GM12878 (cell line): ENCODE data around the gene TSKU. TPM values are rescaled to one million over a fixed set of nuclear protein-coding genes. Genes with fewer than 3 reads are reported as not detected.

ENCODE experiments used
- ATAC-seq: fragments of 200-7000 bp; cut with Tn5 transposase; 3 replicates; pipeline ENCODE4 v1.9.1; 2020; ENCODE audit warnings: mild to moderate bottlenecking, moderate library complexity
- BruUV-seq: library from RNA; stranded (reverse); fragments of 400-500 nt; replicated peaks from 2 replicates; lab custom pipeline; 2021; lab: Mats Ljungman, UMichigan
- CTCF ChIA-PET: fragments of 300-600 bp; sonication (Branson Sonifier 250); formaldehyde crosslinking; extraction: SDS; loops from one replicate; lab custom pipeline; 2021; ENCODE audit warnings: inconsistent platforms; lab: Yijun Ruan, JAX
- POLR2A ChIA-PET: fragments of 350-600 bp; formaldehyde crosslinking; extraction: SDS; loops from one replicate; lab custom pipeline; 2021; ENCODE audit warnings: inconsistent platforms; lab: Charles Lee
- RAD21 ChIA-PET: fragments of 300-600 bp; sonication (Branson Sonifier 250); formaldehyde crosslinking; loops from one replicate; lab custom pipeline; 2023; ENCODE audit warnings: antibody characterized with exemption; ENCODE audit not compliant: unreplicated experiment; lab: Charles Lee
- SMC1A ChIA-PET: fragments of 300-600 bp; sonication (Branson Sonifier 250); formaldehyde crosslinking; loops from one replicate; lab custom pipeline; 2023; ENCODE audit not compliant: unreplicated experiment, uncharacterized antibody; lab: Charles Lee
- DNase-seq: peaks from one replicate; pipeline ENCODE4 v3.0.0-alpha.2; 2011; ENCODE audit warnings: low read depth, low spot score
- FAIRE-seq: peaks from 3 replicates; lab custom pipeline; 2011; peaks lifted over from hg19 to GRCh38; lab: Jason Lieb, UNC
- H2AFZ ChIP-seq: 2 replicates; pipeline ENCODE4 v1.6.0; 2011; ENCODE audit warnings: low read depth, low read length, control low read depth; ENCODE audit not compliant: control insufficient read depth
- H3K27ac ChIP-seq: 2 replicates; pipeline ENCODE4 v1.5.1; 2011; ENCODE audit warnings: control low read depth; ENCODE audit not compliant: control insufficient read depth, insufficient read depth
- H3K27me3 ChIP-seq, 2 experiments: replicated peaks in 1 of 2; 2 replicates each; pipeline versions ENCODE4 v1.6.0 to v1.6.1; 2011; ENCODE audit warnings: low read length in 1 of 2; ENCODE audit not compliant: control insufficient read depth in 2 of 2, insufficient read depth in 2 of 2
- H3K36me3 ChIP-seq, 2 experiments: 2 replicates each; pipeline ENCODE4 v1.5.1; 2011; ENCODE audit warnings: low read length in 1 of 2; ENCODE audit not compliant: control insufficient read depth in 2 of 2, insufficient read depth in 2 of 2
- H3K4me1 ChIP-seq: 2 replicates; pipeline ENCODE4 v1.6.1; 2011; ENCODE audit warnings: mild to moderate bottlenecking, low read length, moderate library complexity, mixed read lengths; ENCODE audit not compliant: control insufficient read depth, insufficient read depth
- H3K4me2 ChIP-seq: 2 replicates; pipeline ENCODE4 v1.6.0; 2011; ENCODE audit warnings: control low read depth; ENCODE audit not compliant: control insufficient read depth, insufficient read depth
- H3K4me3 ChIP-seq: fragments of 200-600 bp; sonication (generic); 2 replicates; pipeline ENCODE4 v1.5.1; 2016
- H3K79me2 ChIP-seq: 2 replicates; pipeline ENCODE4 v1.6.0; 2011; ENCODE audit warnings: low read length; ENCODE audit not compliant: control insufficient read depth, insufficient read depth
- H3K9ac ChIP-seq: 2 replicates; pipeline ENCODE4 v1.8.0; 2011; ENCODE audit warnings: low read length, control low read depth, mixed read lengths; ENCODE audit not compliant: control insufficient read depth, insufficient read depth
- H3K9me3 ChIP-seq: replicated peaks from 3 replicates; pipeline ENCODE4 v1.5.1; 2011; ENCODE audit warnings: mild to moderate bottlenecking, low read length; ENCODE audit not compliant: control insufficient read depth, insufficient read depth
- H4K20me1 ChIP-seq: 2 replicates; pipeline ENCODE4 v1.6.0; 2011; ENCODE audit not compliant: control insufficient read depth, insufficient read depth
- ATF7 ChIP-seq: fragments of 450-650 bp; IDR thresholded peaks from 2 replicates; pipeline ENCODE4 v1.6.1; 2016; ENCODE audit warnings: low read depth, mild to moderate bottlenecking
- IRF4 ChIP-seq: IDR thresholded peaks from 2 replicates; pipeline ENCODE4 v1.6.1; 2011; ENCODE audit warnings: low read depth, low read length
- KAT2A ChIP-seq: conservative IDR thresholded peaks from 2 replicates; pipeline ENCODE4 v1.6.1; 2011; ENCODE audit warnings: low read depth, low read length; ENCODE audit not compliant: control insufficient read depth
- POLR2AphosphoS5 ChIP-seq: IDR thresholded peaks from 2 replicates; pipeline ENCODE4 v1.6.1; 2011; ENCODE audit warnings: mild to moderate bottlenecking, low read length, inconsistent platforms
- SP1 ChIP-seq: IDR thresholded peaks from one replicate; pipeline ENCODE4 v1.6.1; 2011; ENCODE audit warnings: low read depth, low read length
- SREBF2 ChIP-seq: IDR thresholded peaks from 2 replicates; pipeline ENCODE4 v1.6.1; 2012; ENCODE audit warnings: mild to moderate bottlenecking, low read length
- WRNIP1 ChIP-seq: IDR thresholded peaks from 2 replicates; pipeline ENCODE4 v1.6.1; 2011; ENCODE audit warnings: low read depth, low read length, improper control_type of control experiment, borderline replicate concordance
- YBX1 ChIP-seq: fragments of 450-650 bp; IDR thresholded peaks from 2 replicates; pipeline ENCODE4 v1.6.1; 2016; ENCODE audit warnings: antibody characterized with exemption
- WGBS: methylation state at CpG from one replicate; pipeline ENCODE4 v1.1.6; 2016; ENCODE audit warnings: low lambda C conversion rate; ENCODE audit not compliant: insufficient replicate concordance, insufficient coverage; ENCODE audit errors: missing lambda C conversion rate; 5-methylcytosine and 5-hydroxymethylcytosine counted together
- in situ Hi-C: fragments of 300-500 bp; cut with MboI; formaldehyde crosslinking; loops from 9 replicates; pipeline ENCODE4 v1.14.3; 2018; ENCODE audit warnings: mixed read lengths
- intact Hi-C: fragments of 100-400 bp; cut with micrococcal nuclease; formaldehyde crosslinking; loops from one replicate; pipeline ENCODE4 v1.14.2; 2022; ENCODE audit not compliant: unreplicated experiment
- polyA plus RNA-seq, 11 experiments: library from polyadenylated mRNA; depleted of rRNA in 4 of 11; unstranded in 6 of 11; stranded (reverse) in 5 of 11; fragments of >200 nt; fragmentation: Nextera tagmentation in 4 of 11; fragmentation: Illumina TruSeq in 1 of 11; extraction: Ambion mirVana in 4 of 11; extraction: Trizol in 1 of 11; gene quantifications; 1 replicate in 1 of 11; 2 replicates in 10 of 11; pipeline versions ENCODE4 v1.2.1 to v1.2.3, GENCODE V29; 2011 to 2016; ENCODE audit warnings: inconsistent platforms in 2 of 11, missing spikeins in 2 of 11, low read depth in 1 of 11
- total RNA-seq, 4 experiments: library from RNA; depleted of rRNA in 3 of 4; stranded (reverse); fragments of >200 nt in 3 of 4; fragmentation: Illumina TruSeq in 1 of 4; extraction: Trizol in 1 of 4; gene quantifications; 2 replicates each; pipeline versions ENCODE4 v1.2.1 to v1.2.3, GENCODE V29; 2013 to 2021
- TF ChIP-seq, protein P1 (sequence below): IDR thresholded peaks from 2 replicates; pipeline ENCODE4 v1.6.1; 2011; ENCODE audit warnings: borderline replicate concordance, low read depth, mild to moderate bottlenecking, moderate library complexity, low read length; ENCODE audit not compliant: insufficient read depth, poor library complexity, severe bottlenecking
- TF ChIP-seq, protein P2 (sequence below), 3 experiments: IDR thresholded peaks in 2 of 3; conservative IDR thresholded peaks in 1 of 3; 2 replicates each; pipeline ENCODE4 v1.5.1; 2011; ENCODE audit warnings: low read depth in 3 of 3, low read length in 3 of 3, mild to moderate bottlenecking in 3 of 3, control low read depth in 2 of 3, moderate library complexity in 2 of 3, inconsistent platforms in 1 of 3, mixed read lengths in 1 of 3; ENCODE audit not compliant: control insufficient read depth in 2 of 3, insufficient read depth in 1 of 3; ENCODE audit errors: extremely low read depth in 1 of 3
- TF ChIP-seq, protein P3 (sequence below): fragments of 450-650 bp; IDR thresholded peaks from 2 replicates; pipeline ENCODE4 v1.6.1; 2017; ENCODE audit warnings: mild to moderate bottlenecking, low read depth, inconsistent platforms; ENCODE audit not compliant: poor library complexity, severe bottlenecking
- TF ChIP-seq, protein P4 (sequence below): fragments of 150-350 bp; IDR thresholded peaks from 2 replicates; pipeline ENCODE4 v1.6.1; 2016; ENCODE audit warnings: low read depth, low read length

Gene TSKU
- total and polyA plus RNA-seq, 10 of the 15 experiments (the other 5 are each of a cell fraction or from before 2014, with no cell fraction given): 0.04 to 1.5 (median 0.62) TPM

DNA sequence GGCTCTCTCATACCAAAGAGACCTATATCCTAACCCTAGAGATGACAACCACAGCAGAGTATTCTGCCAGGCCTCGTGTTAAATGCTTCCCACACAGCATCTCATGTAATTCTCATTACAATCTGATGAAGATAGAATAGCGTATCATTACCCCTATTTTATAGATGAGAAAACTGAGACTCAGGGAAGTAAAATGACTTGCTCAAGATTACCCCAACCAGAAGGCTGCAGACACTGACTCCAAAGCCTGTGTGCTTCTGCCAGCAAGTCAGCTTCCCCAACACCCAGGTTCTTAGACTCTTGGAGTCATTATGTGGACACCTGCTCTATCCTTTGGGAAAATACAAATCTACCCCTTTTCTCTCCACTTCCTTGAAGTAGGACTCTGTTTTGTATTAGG, 23.6 kb upstream of the TSKU start:
- RAD21 ChIA-PET: no interaction called here
- TF ChIP-seq, protein P1, sequence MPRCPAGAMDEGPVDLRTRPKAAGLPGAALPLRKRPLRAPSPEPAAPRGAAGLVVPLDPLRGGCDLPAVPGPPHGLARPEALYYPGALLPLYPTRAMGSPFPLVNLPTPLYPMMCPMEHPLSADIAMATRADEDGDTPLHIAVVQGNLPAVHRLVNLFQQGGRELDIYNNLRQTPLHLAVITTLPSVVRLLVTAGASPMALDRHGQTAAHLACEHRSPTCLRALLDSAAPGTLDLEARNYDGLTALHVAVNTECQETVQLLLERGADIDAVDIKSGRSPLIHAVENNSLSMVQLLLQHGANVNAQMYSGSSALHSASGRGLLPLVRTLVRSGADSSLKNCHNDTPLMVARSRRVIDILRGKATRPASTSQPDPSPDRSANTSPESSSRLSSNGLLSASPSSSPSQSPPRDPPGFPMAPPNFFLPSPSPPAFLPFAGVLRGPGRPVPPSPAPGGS: no peak
- TF ChIP-seq YBX1 (no peak), KAT2A (no peak), WRNIP1 (no peak), ATF7 (no peak), SP1 (no peak), IRF4 (no peak), POLR2AphosphoS5 (no peak), SREBF2 (no peak)
- TF ChIP-seq, protein P2, sequence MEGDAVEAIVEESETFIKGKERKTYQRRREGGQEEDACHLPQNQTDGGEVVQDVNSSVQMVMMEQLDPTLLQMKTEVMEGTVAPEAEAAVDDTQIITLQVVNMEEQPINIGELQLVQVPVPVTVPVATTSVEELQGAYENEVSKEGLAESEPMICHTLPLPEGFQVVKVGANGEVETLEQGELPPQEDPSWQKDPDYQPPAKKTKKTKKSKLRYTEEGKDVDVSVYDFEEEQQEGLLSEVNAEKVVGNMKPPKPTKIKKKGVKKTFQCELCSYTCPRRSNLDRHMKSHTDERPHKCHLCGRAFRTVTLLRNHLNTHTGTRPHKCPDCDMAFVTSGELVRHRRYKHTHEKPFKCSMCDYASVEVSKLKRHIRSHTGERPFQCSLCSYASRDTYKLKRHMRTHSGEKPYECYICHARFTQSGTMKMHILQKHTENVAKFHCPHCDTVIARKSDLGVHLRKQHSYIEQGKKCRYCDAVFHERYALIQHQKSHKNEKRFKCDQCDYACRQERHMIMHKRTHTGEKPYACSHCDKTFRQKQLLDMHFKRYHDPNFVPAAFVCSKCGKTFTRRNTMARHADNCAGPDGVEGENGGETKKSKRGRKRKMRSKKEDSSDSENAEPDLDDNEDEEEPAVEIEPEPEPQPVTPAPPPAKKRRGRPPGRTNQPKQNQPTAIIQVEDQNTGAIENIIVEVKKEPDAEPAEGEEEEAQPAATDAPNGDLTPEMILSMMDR (IDR thresholded peaks at IDR 0.05 in 2 of 3, conservative IDR thresholded peaks at IDR 0.05 in 1 of 3; ENCODE audit: control insufficient read depth in 2 of 3, extremely low read depth in 1 of 3, insufficient read depth in 1 of 3, low read depth in 3 of 3, low read length in 3 of 3): no peak
- TF ChIP-seq, protein P3, sequence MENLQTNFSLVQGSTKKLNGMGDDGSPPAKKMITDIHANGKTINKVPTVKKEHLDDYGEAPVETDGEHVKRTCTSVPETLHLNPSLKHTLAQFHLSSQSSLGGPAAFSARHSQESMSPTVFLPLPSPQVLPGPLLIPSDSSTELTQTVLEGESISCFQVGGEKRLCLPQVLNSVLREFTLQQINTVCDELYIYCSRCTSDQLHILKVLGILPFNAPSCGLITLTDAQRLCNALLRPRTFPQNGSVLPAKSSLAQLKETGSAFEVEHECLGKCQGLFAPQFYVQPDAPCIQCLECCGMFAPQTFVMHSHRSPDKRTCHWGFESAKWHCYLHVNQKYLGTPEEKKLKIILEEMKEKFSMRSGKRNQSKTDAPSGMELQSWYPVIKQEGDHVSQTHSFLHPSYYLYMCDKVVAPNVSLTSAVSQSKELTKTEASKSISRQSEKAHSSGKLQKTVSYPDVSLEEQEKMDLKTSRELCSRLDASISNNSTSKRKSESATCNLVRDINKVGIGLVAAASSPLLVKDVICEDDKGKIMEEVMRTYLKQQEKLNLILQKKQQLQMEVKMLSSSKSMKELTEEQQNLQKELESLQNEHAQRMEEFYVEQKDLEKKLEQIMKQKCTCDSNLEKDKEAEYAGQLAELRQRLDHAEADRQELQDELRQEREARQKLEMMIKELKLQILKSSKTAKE: no peak
- TF ChIP-seq, protein P4, sequence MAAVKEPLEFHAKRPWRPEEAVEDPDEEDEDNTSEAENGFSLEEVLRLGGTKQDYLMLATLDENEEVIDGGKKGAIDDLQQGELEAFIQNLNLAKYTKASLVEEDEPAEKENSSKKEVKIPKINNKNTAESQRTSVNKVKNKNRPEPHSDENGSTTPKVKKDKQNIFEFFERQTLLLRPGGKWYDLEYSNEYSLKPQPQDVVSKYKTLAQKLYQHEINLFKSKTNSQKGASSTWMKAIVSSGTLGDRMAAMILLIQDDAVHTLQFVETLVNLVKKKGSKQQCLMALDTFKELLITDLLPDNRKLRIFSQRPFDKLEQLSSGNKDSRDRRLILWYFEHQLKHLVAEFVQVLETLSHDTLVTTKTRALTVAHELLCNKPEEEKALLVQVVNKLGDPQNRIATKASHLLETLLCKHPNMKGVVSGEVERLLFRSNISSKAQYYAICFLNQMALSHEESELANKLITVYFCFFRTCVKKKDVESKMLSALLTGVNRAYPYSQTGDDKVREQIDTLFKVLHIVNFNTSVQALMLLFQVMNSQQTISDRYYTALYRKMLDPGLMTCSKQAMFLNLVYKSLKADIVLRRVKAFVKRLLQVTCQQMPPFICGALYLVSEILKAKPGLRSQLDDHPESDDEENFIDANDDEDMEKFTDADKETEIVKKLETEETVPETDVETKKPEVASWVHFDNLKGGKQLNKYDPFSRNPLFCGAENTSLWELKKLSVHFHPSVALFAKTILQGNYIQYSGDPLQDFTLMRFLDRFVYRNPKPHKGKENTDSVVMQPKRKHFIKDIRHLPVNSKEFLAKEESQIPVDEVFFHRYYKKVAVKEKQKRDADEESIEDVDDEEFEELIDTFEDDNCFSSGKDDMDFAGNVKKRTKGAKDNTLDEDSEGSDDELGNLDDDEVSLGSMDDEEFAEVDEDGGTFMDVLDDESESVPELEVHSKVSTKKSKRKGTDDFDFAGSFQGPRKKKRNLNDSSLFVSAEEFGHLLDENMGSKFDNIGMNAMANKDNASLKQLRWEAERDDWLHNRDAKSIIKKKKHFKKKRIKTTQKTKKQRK: no peak
- CTCF ChIA-PET: no interaction called here
- H3K9ac ChIP-seq: no peak overlapping the region
- H3K4me3 ChIP-seq: no peak overlapping the region
- intact Hi-C loops (no loop called here), in situ Hi-C loops (no loop called here)
- H3K79me2 ChIP-seq: no peaks in the 10 kb centered on the region
- no peaks in the 10 kb centered on the region; the same call in 1 of the 2 replicates for H4K20me1 ChIP-seq
- H3K27ac ChIP-seq: no peak overlapping the region
- FAIRE-seq: no peak
- peaks cover 0 to 1% of the 10 kb centered on the region in 2 experiments; a peak in 3 of 4 replicates for H3K27me3 ChIP-seq
- no peak for DNase-seq
- H3K9me3 ChIP-seq: no peaks in the 10 kb centered on the region
- 14% methylated on average over 2 of the region's 2 CpGs for WGBS
- no peak overlapping the region for H2AFZ ChIP-seq
- H3K36me3 ChIP-seq: no peaks in the 10 kb centered on the region
- BruUV-seq: no TSS peak
- SMC1A ChIA-PET: no interaction called here
- no peak for ATAC-seq
- no peak overlapping the region for H3K4me2 ChIP-seq
- POLR2A ChIA-PET: no interaction called here
- H3K4me1 ChIP-seq: no peaks in the 10 kb centered on the region; the same call in 1 of the 2 replicates
